B cell (primary cell): ENCODE measurements around the gene LAMA1. TPM values are rescaled to one million over a fixed set of nuclear protein-coding genes. Genes with fewer than 3 reads are reported as not detected.

Source experiments
- ATAC-seq: fragments of 200-7000 bp; cut with Tn5 transposase; one replicate; pipeline ENCODE4 v1.10.0; 2021; ENCODE audit warnings: low read depth, mild to moderate bottlenecking, moderate number of reproducible peaks, moderate library complexity
- CTCF ChIA-PET: fragments of 350-600 bp; sonication (Branson Sonifier 250); formaldehyde crosslinking; loops from one replicate; lab custom pipeline; 2021; ENCODE audit warnings: antibody characterized with exemption, inconsistent platforms; lab: Charles Lee
- POLR2A ChIA-PET: fragments of 350-600 bp; sonication (Branson Sonifier 250); formaldehyde crosslinking; loops from one replicate; lab custom pipeline; 2021; ENCODE audit warnings: antibody characterized with exemption; lab: Charles Lee
- DNase-seq: peaks from one replicate; pipeline ENCODE4 v3.0.0; 2013
- H2AFZ ChIP-seq: 2 replicates; pipeline ENCODE4 v1.6.1; 2012; ENCODE audit warnings: mild to moderate bottlenecking, low read depth, low read length; ENCODE audit not compliant: insufficient read depth, poor library complexity, severe bottlenecking
- H3K27ac ChIP-seq, 2 donors: 1 replicate in 1 of 2; 2 replicates in 1 of 2; pipeline ENCODE4 v1.5.1; 2012 to 2013; ENCODE audit warnings: low read length in 2 of 2, mild to moderate bottlenecking in 2 of 2, moderate library complexity in 1 of 2
- H3K27me3 ChIP-seq, 4 experiments: fragments of 200-600 bp in 1 of 4; sonication (generic) in 1 of 4; replicated peaks in 1 of 4; 1 replicate in 2 of 4; 2 replicates in 2 of 4; pipeline versions ENCODE4 v1.6.1 to v1.7.0; 2013 to 2016; ENCODE audit warnings: low read length in 3 of 4, mild to moderate bottlenecking in 2 of 4, mixed read lengths in 1 of 4, moderate library complexity in 1 of 4; ENCODE audit not compliant: insufficient read depth in 4 of 4, control insufficient read depth in 3 of 4; ENCODE audit errors: control extremely low read depth in 1 of 4
- H3K36me3 ChIP-seq, 2 experiments: replicated peaks in 1 of 2; 1 replicate in 1 of 2; 2 replicates in 1 of 2; pipeline versions ENCODE4 v1.6.1 to v1.7.1; 2013; ENCODE audit warnings: low read length in 1 of 2; ENCODE audit not compliant: insufficient read depth in 2 of 2, control insufficient read depth in 1 of 2; ENCODE audit errors: control extremely low read depth in 1 of 2, extremely low read depth in 1 of 2
- H3K4me1 ChIP-seq, 2 donors: fragments of 200-600 bp in 1 of 2; sonication (generic) in 1 of 2; 1 replicate in 1 of 2; 2 replicates in 1 of 2; pipeline versions ENCODE4 v1.5.1 to v1.6.1; 2013 to 2017; ENCODE audit warnings: low read length in 2 of 2; ENCODE audit not compliant: control insufficient read depth in 2 of 2, insufficient read depth in 2 of 2
- H3K4me2 ChIP-seq: replicated peaks from 2 replicates; pipeline ENCODE3; 2012; ENCODE audit warnings: mild to moderate bottlenecking, low read depth, low read length; ENCODE audit not compliant: poor library complexity, severe bottlenecking
- H3K4me3 ChIP-seq, 5 experiments: fragments of 200-600 bp in 1 of 5; sonication (generic) in 1 of 5; 1 replicate in 3 of 5; 2 replicates in 2 of 5; pipeline versions ENCODE4 v1.5.1 to v1.7.0; 2011 to 2016; ENCODE audit warnings: low read length in 4 of 5, mild to moderate bottlenecking in 4 of 5, low read depth in 2 of 5, control low read depth in 1 of 5, moderate library complexity in 1 of 5; ENCODE audit not compliant: insufficient read depth in 1 of 5; ENCODE audit errors: control extremely low read depth in 1 of 5, extremely low read depth in 1 of 5
- H3K79me2 ChIP-seq: fragments of 200-600 bp; sonication (generic); one replicate; pipeline ENCODE4 v1.6.0; 2016; ENCODE audit warnings: low read length; ENCODE audit not compliant: control insufficient read depth, insufficient read depth
- H3K9ac ChIP-seq: fragments of 200-600 bp; sonication (generic); 2 replicates; pipeline ENCODE4 v1.6.1; 2017; ENCODE audit warnings: mild to moderate bottlenecking, low read length, moderate library complexity
- H3K9me3 ChIP-seq, 3 donors: one replicate each; pipeline versions ENCODE4 v1.6.1 to v1.7.1; 2013; ENCODE audit warnings: low read length in 2 of 3; ENCODE audit not compliant: control insufficient read depth in 2 of 3, insufficient read depth in 1 of 3; ENCODE audit errors: control extremely low read depth in 1 of 3
- H4K20me1 ChIP-seq: 2 replicates; pipeline ENCODE4 v1.6.0; 2012; ENCODE audit warnings: mild to moderate bottlenecking, low read length; ENCODE audit not compliant: insufficient read depth, control insufficient read depth, poor library complexity, severe bottlenecking
- H3K27ac Mint-ChIP-seq: one replicate; pipeline ENCODE4 v1.8.0; 2021; ENCODE audit warnings: mixed read lengths
- H3K27me3 Mint-ChIP-seq: one replicate; pipeline ENCODE4 v1.8.0; 2021; ENCODE audit warnings: mixed read lengths
- H3K4me1 Mint-ChIP-seq: one replicate; pipeline ENCODE4 v1.8.0; 2021; ENCODE audit warnings: mixed read lengths
- H3K4me3 Mint-ChIP-seq: one replicate; pipeline ENCODE4 v1.8.0; 2021; ENCODE audit warnings: mixed read lengths
- H3K9me3 Mint-ChIP-seq: one replicate; pipeline ENCODE4 v1.8.0; 2022; ENCODE audit warnings: mixed read lengths; ENCODE audit not compliant: insufficient read depth
- CTCF ChIP-seq: fragments of 200-600 bp; IDR thresholded peaks from one replicate; pipeline ENCODE4 v1.8.0; 2022; ENCODE audit warnings: antibody characterized with exemption, mild to moderate bottlenecking
- EZH2 ChIP-seq: IDR thresholded peaks from 2 replicates; pipeline ENCODE4 v1.6.1; 2012; ENCODE audit warnings: borderline replicate concordance, low read depth, mild to moderate bottlenecking, moderate library complexity, low read length; ENCODE audit not compliant: insufficient read depth, poor library complexity, severe bottlenecking
- WGBS: methylation state at CpG from one replicate; pipeline ENCODE4 v1.1.5; 2013; ENCODE audit warnings: missing lambda C conversion rate; ENCODE audit not compliant: insufficient coverage; 5-methylcytosine and 5-hydroxymethylcytosine counted together
- intact Hi-C: fragments of 100-400 bp; cut with micrococcal nuclease; formaldehyde crosslinking; loops from one replicate; pipeline ENCODE4 v1.10.0; 2022
- polyA plus RNA-seq: library from polyadenylated mRNA; depleted of rRNA; stranded (reverse); fragments of >200 nt; gene quantifications from 2 replicates; pipeline ENCODE4 v1.2.3, GENCODE V29; 2012
- total RNA-seq, 2 donors: library from RNA; stranded (reverse); fragments of 120-200 nt in 1 of 2; gene quantifications; 1 replicate in 1 of 2; 2 replicates in 1 of 2; pipeline versions ENCODE4 v1.2.3 to v1.2.4, GENCODE V29; 2013 to 2022

LAMA1 gene
- total and polyA plus RNA-seq, 2 donors (not counting 1 experiment from before 2014, with no cell fraction given): not detected

- H3K36me3 ChIP-seq: no peaks in the 10 kb centered on the region
- no peaks in the 10 kb centered on the region for H3K79me2 ChIP-seq
- intact Hi-C loops: no loop called here
- no peak overlapping the region for H3K4me3 Mint-ChIP-seq
- H3K9me3 ChIP-seq: no peaks in the 10 kb centered on the region
- H3K27ac Mint-ChIP-seq: no peak overlapping the region
- no peak overlapping the region for H2AFZ ChIP-seq
- no CpG with 5 or more reads among the region's 2 CpGs for WGBS
- H3K27me3 Mint-ChIP-seq: no peaks in the 10 kb centered on the region
- H3K27ac ChIP-seq: no peak overlapping the region
- H3K27me3 ChIP-seq: no peaks in the 10 kb centered on the region
- H4K20me1 ChIP-seq: no peaks in the 10 kb centered on the region
- ATAC-seq (no peak), DNase-seq (no peak)
- no peak overlapping the region for H3K9ac ChIP-seq
- ChIA-PET CTCF (no interaction called here), POLR2A (no interaction called here)
- no peaks in the 10 kb centered on the region for H3K9me3 Mint-ChIP-seq
- H3K4me1 ChIP-seq: no peaks in the 10 kb centered on the region
- TF ChIP-seq EZH2 (no peak), CTCF (no peak)
- no peak overlapping the region for H3K4me3 ChIP-seq
- no peak overlapping the region for H3K4me2 ChIP-seq
- H3K4me1 Mint-ChIP-seq: no peaks in the 10 kb centered on the region
Measured at GRCh38 chr18:7082671-7083070, 34.9 kb downstream of the LAMA1 start.

DNA sequence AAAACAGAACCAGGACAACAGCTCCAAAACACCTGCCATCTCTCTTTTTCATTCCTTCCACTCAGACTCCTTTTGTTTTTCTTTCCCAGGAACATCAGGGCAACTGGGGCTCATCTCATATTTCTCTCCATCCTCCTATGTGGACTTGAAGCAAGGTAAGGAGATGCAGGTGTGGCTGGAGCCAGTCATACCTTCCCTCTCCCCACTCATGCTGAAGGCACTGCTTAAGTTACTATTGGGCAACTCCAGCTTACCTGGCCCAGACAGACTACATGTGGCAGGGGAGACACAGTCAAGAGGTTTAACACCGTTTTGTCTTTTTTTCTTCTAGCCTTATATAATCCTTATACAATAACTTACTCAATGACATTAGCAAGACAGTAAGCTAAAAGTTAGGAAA lies 38.4 kb downstream of the LAMA1 start:
- Mint-ChIP-seq H3K27me3 (no peaks in the 10 kb centered on the region), H3K9me3 (no peaks in the 10 kb centered on the region), H3K4me3 (no peak overlapping the region), H3K4me1 (no peaks in the 10 kb centered on the region), H3K27ac (no peak overlapping the region)
- Histone ChIP-seq H3K4me2 (no peak overlapping the region), H3K9ac (no peak overlapping the region), H3K36me3 (no peaks in the 10 kb centered on the region), H3K4me1 (no peaks in the 10 kb centered on the region), H3K4me3 (no peak overlapping the region), H2AFZ (no peak overlapping the region), H3K27ac (no peak overlapping the region), H3K9me3 (no peaks in the 10 kb centered on the region), H4K20me1 (no peaks in the 10 kb centered on the region), H3K79me2 (no peaks in the 10 kb centered on the region), H3K27me3 (no peaks in the 10 kb centered on the region)
- CTCF ChIA-PET: no interaction called here
- POLR2A ChIA-PET: no interaction called here
- no peak for ATAC-seq
- intact Hi-C loops: no loop called here
- DNase-seq: no peak
- WGBS: 100% methylated on average over 1 of the region's 1 CpG
- no peak for TF ChIP-seq CTCF
- TF ChIP-seq EZH2: no peak
